HG03095 (cell line): ENCODE measurements around the gene SLC22A23.

Experiments used
- ATAC-seq: cut with Tn5 transposase; IDR thresholded peaks from one replicate; pipeline ENCODE4 v1.9.1; 2021; ENCODE audit warnings: moderate library complexity; ENCODE audit not compliant: unreplicated experiment

Gene SLC22A23

GRCh38 chr6:3339811-3340210, 117.0 kb downstream of the SLC22A23 start:
- no peak for ATAC-seq

DNA sequence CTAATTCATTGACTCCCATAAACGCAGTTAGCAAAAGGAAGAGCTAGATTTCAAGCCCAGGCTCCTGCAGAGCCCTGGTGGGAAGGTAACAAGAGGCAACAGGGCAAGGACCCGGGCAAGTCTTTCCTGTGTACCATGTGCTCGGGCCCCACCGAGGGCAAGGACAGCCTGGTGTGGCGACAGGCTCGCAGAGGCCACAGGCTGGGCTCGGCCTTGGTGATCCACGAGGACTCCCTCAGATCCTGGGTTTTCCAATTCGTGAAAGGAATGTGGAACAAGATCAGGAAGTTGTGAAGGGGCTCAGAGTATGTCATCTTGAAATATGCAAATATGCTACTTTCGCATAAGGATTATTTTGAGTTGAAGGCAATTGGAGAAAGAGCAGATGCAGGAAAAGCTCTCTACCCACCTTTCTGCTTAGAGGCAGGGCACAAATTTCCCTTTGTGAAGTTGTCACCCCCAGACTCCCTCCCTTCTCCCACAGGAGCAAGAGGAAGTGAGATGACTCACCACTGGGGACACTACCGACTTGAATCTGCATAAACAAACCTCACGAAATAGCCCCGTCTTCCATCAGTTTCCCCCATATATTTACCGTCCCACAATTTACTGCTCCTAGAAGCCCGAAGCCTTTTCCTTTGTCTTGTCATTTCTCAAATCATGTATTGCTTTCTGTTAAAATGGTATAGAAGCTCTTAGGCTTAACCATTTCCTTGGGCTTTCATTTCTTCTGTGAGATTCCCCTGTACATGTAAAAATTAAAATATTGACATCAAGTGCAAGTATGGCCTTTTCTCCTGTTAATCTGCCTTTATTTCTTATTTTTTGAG, 119.1 kb downstream of the SLC22A23 start:
- ATAC-seq = no peak

GRCh38 chr6:3336859-3337515, 119.9 kb downstream of the SLC22A23 start:
- no peak for ATAC-seq

GRCh38 chr6:3336066-3336786, 120.6 kb downstream of the SLC22A23 start:
- no peak for ATAC-seq

- ATAC-seq = no peak
Measured at GRCh38 chr6:3335169-3335568, 121.7 kb downstream of the SLC22A23 start.

DNA sequence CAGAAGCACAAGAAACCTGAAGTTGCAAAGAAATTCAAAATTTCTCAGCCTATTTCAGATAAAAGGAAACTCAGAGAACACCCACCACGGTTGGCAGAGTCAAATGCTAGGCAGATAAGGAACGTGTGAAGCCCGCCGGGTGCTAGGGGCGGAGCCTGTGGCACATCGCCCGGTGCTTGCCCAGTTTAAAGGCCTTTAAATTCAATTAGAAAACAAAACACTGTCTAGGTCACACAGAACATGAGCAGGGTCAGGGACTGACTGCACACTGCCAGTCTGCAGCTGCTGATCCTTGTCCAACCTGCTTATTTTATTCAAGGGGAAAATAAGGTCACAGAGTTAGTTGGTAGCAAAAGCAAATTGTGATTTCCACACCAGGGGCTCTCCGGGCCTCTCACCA, 122.3 kb downstream of the SLC22A23 start:
- ATAC-seq = no peak

DNA sequence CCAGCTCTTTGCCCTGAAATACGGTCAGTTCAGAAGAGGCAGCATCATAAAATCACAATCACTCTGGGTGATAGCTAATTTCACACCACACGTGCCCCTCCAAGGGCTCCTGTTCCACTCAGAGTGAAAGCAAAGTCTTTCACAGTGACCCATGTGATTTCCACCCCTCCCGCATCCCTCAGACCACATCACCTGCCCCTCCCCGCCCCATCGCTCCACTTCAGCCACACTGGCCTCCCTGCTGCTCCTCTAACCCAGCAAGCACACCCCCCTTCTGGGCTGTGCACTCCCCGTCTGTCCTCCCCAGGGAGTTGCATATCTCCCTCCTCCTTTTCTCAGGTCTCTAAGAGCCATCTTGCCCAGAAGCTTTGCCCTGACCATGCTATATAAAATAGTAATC, 123.6 kb downstream of the SLC22A23 start:
- peak; percentile 52 for ATAC-seq

DNA sequence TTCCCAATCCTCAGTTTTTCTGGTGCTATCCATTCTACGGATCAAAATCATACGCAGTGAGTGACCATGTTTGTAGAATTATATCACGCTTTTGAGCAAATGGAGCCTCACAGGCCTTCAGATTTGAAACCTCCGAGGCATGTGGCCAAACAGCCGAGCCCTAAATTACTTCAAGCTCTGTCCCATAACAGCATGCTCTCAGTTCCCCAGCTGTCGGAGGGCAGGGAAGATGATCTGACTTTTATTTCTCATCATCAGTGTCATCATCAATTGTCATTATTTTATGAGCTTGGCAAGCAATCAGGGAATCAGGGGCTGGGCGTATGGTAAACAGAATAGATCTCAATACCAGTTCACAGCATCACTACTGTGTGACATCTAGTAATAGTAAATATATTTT, 124.9 kb downstream of the SLC22A23 start:
- no peak for ATAC-seq

- ATAC-seq = no peak
Measured at GRCh38 chr6:3331494-3331893, 125.4 kb downstream of the SLC22A23 start.

DNA sequence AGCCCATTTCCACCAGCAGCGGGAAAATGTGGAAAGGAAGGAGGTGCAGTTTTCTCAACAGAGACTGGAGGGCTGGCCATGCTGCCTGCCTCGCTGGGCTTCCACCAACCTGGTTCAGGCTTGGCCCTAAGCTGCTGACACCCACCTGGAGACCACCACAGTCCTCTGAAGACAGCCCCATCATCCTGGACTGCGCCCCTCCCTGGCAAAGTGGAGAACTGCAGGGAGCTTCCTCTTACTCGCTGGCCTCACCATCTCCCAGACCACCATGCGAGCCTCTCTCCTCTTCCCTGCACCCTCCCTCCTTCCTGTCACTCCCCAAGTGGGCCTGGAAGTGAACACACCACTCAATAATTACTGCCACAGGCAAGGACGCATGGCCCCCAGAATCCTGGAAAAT, 126.7 kb downstream of the SLC22A23 start:
- ATAC-seq = no peak

DNA sequence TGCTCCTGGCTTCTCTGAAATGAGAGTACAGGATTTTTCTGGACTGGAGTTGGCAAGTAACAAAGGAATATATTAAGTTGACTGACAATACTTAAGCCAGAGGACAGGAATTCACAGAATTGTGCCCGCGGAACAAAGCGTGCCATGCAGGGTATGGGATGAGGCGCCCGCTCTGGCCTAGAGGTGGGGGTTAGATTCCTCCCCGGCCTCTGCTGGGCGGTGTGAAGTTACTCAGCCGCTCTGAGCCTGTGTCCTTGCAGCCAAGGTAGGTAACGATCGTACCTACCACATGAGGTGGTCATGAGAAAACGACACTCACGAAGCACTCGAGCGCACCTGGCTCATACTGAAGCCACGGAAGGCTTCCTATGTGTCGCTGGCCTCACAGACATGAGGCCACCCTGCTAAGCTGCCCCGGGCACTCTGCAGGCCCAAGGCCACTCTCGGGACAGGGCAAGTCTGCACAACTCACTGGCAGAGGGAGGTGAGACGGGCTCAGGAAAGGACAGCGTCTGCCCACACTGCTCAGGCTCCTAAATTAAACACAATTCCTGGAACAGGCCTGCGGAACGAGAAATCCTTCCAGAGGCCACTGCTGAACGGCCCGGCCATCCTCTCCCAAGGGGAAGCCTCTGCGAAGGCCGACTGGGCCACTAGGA, 127.3 kb downstream of the SLC22A23 start:
- ATAC-seq = no peak

DNA sequence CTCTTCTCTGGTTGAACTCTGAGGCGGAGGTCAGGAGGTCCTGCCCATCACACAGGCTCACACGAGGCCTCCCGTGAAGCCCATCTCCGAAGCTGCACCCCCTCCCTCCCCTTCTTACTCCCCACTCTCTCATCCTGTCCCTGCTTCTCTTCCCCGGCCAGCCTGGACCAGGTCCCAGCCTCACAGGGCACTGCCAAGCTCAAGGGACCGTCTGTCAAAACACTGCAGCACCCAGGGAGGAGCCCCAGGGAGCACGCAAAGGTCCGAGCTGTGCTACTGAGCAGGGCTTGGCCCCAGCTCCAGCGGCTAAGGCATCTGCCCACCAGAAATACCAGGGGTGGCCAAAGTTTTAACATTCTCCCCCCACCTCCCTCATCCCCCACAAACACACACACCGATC, 128.1 kb downstream of the SLC22A23 start:
- no peak for ATAC-seq

- ATAC-seq = no peak
Measured at GRCh38 chr6:3328145-3328544, 128.7 kb downstream of the SLC22A23 start.

GRCh38 chr6:3327403-3327802, 129.4 kb downstream of the SLC22A23 start:
- ATAC-seq = no peak

GRCh38 chr6:3326981-3327380, 129.9 kb downstream of the SLC22A23 start:
- no peak for ATAC-seq

- no peak for ATAC-seq
Measured at GRCh38 chr6:3326184-3326971, 130.5 kb downstream of the SLC22A23 start.

DNA sequence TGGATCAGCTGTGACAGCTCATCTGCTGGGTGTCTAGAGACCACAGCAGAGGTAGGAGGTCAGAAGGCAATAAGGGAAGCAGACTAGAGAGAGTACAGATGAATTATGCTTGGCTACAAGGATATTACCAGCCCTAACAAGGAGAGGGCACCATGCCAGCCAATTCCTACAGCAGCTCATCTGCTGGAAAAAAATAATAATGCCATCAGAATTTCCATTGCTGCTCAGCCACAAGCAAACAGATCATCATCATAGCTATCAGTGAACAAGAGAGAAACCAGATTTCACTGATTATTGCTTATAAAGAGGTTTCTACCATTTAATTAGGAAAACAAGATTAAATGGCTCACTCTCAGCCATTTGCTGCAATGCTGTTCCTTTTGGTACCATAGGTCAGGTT, 131.6 kb downstream of the SLC22A23 start:
- no peak for ATAC-seq

DNA sequence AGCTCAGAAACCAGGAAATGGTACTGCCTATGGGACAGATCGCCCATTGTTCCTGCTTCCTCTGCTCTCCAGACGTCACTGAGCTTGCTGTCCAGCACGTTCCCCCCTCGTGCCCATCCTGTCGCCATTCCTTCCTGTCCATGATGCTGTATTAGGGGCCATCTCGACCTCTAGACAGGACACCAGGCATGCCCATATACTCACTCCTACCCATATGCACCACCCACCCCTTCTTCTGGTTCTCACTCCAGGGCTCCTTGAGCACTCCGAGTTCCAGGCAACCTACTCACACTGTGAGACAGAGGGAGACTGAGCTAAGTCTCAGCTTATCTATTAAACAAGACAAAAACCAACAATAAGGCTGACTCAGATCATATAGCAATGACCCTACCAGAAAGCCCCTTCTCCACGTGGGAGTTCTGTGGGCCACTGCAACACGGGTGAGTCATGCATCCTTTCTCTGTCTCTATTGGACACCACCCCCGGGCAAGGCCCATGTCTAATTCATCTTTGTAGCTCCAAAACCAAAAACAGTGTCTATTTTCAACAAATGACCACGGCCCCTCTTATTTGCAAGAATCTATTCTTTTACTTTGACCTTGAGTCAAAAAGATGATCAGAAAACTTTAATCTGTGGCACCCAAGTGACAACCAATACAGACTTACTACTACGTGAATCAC, 132.4 kb downstream of the SLC22A23 start:
- peak; percentile 73 for ATAC-seq

DNA sequence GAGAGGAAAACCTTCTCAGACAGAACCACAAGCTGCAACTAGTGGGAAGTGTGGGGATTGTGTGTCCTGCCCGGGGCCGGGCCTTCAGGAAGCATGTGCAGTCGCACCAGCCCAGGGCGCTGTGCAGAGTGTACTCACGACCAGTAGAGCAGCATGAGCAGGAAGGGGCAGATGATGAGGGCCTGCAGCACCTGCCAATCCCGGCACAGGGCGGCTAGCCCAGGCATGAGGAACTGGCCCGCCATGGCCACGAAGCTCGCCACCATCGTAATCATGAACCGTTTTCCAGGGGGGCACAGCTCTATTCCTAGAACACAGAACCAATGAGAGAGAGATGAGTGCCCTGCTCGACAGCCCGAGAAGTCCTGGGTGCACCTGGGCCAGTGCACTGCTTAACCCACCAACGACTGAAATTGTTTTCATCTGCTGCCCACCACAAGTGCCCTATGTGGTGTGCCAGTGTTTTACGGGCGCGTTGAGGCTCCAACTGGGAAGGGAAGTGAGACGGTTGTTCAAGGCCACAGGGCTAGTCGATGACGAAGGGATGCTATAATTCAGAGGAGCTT, 133.1 kb downstream of the SLC22A23 start:
- ATAC-seq = no peak

GRCh38 chr6:3323148-3323547, 133.7 kb downstream of the SLC22A23 start:
- ATAC-seq = no peak
